Measurements from ENCODE around the gene MEIOB. TPM values are rescaled to one million over a fixed set of nuclear protein-coding genes. Genes with fewer than 3 reads are reported as not detected.

Gene MEIOB
- total RNA-seq, 1 experiment from 2014 or later = 1.3 TPM

GRCh38 chr16:1784977-1785845 is 86.8 kb downstream of the MEIOB start:
- H2AFZ ChIP-seq (ENCODE audit: low read length) = no peak overlapping the region
- peaks cover 8% of the 10 kb centered on the region; the same call in 1 of the 2 replicates for H3K79me2 ChIP-seq (ENCODE audit: insufficient read depth, low read length)
- H3K9me3 ChIP-seq (ENCODE audit: control insufficient read depth, low read depth, low read length) = no peaks in the 10 kb centered on the region
- no peak overlapping the region for H2BK12ac ChIP-seq (ENCODE audit: insufficient read length, low read depth, low read length)
- H3K4me1 Mint-ChIP-seq = peaks cover 7 to 14% of the 10 kb centered on the region in 2 experiments
- H3K27me3 Mint-ChIP-seq (ENCODE audit: low read depth) = peaks cover 2% of the 10 kb centered on the region; the same call in 1 of the 2 replicates
- DNase-seq = peak; percentile 25
- no CpG with 5 or more reads among the region's 26 CpGs for WGBS (ENCODE audit: extremely low coverage, insufficient read length, low lambda C conversion rate)
- H3K4ac ChIP-seq (ENCODE audit: low read depth, low read length) = no peak overlapping the region
- H3K4me3 Mint-ChIP-seq = peak overlapping the region; percentile 50 to 68; a peak in 4 of 5 replicates
- no peak overlapping the region for H2BK20ac ChIP-seq (ENCODE audit: low read depth, low read length, poor library complexity, severe bottlenecking)
- H3K14ac ChIP-seq (ENCODE audit: insufficient read depth, low read length) = no peak overlapping the region
- H4K8ac ChIP-seq (replicated peaks; ENCODE audit: insufficient read length, low read depth, low read length) = no peak overlapping the region
- H3K9ac ChIP-seq (ENCODE audit: extremely low read depth, insufficient read length, low read length) = no peak overlapping the region
- H3K9me3 Mint-ChIP-seq = no peaks in the 10 kb centered on the region
- H3K27me3 ChIP-seq (ENCODE audit: insufficient read depth, low read length) = no peaks in the 10 kb centered on the region
- no peak overlapping the region for H3T11ph ChIP-seq (ENCODE audit: low read length)
- no peak overlapping the region for H3K56ac ChIP-seq (ENCODE audit: insufficient read length, low read depth, low read length)
- no peak overlapping the region for H4K91ac ChIP-seq (ENCODE audit: insufficient read length, low read depth, low read length)
- H2BK120ac ChIP-seq (ENCODE audit: low read depth, low read length, poor library complexity, severe bottlenecking) = no peak overlapping the region
- peaks cover 5% of the 10 kb centered on the region for H3K79me1 ChIP-seq (ENCODE audit: insufficient read depth, low read depth, low read length, poor library complexity, severe bottlenecking)
- no peak overlapping the region for H3K4me2 ChIP-seq (ENCODE audit: insufficient read depth, insufficient read length, low read length)
- no peak overlapping the region for H2BK5ac ChIP-seq (ENCODE audit: insufficient read length, low read length)
- no peak overlapping the region for H2BK15ac ChIP-seq (ENCODE audit: low read depth, low read length)
- no peak overlapping the region for H2AK5ac ChIP-seq (ENCODE audit: insufficient read length, low read length)
- no peak for TF ChIP-seq CTCF (conservative IDR thresholded peaks at IDR 0.05)
- H3K36me3 Mint-ChIP-seq (ENCODE audit: insufficient read depth in 1 of 3, low read depth in 3 of 3) = peaks cover 5 to 28% (median 17%) of the 10 kb centered on the region in 3 experiments; a peak in 6 of 7 replicates
- H4K5ac ChIP-seq (ENCODE audit: insufficient read length, low read depth, low read length) = no peak overlapping the region
- no peak overlapping the region for H3K23ac ChIP-seq (ENCODE audit: insufficient read length, low read depth, low read length)
- no peak overlapping the region for H3K18ac ChIP-seq (ENCODE audit: insufficient read length, low read depth, low read length)
- no peak overlapping the region for H3K27ac Mint-ChIP-seq
- H3K4me1 ChIP-seq (ENCODE audit: insufficient read depth, low read length) = no peaks in the 10 kb centered on the region; the same call in 1 of the 2 replicates
- peaks cover 5% of the 10 kb centered on the region for H3K23me2 ChIP-seq (ENCODE audit: insufficient read length, low read depth, low read length, poor library complexity, severe bottlenecking)
- no peak overlapping the region for H3K27ac ChIP-seq (ENCODE audit: insufficient read length, low read depth, low read length)
- no peaks in the 10 kb centered on the region for H4K20me1 ChIP-seq (ENCODE audit: control insufficient read depth, insufficient read depth, insufficient read length)

Other genes starting within 250 kb of the MEIOB start
- gene JPT2, start 193.9 kb downstream of the MEIOB start, total RNA-seq (2021) = 200 and 206 TPM in 2 replicates
- 49.4 and 51.3 TPM in 2 replicates for gene MAPK8IP3, start 166.0 kb downstream of the MEIOB start, total RNA-seq (2021)
- 76.9 and 81.9 TPM in 2 replicates for gene NME3, start 100.6 kb downstream of the MEIOB start, total RNA-seq (2021)
- gene EME2, start 99.4 kb downstream of the MEIOB start, total RNA-seq (2021) = 60.4 and 63.6 TPM in 2 replicates
- gene MRPS34, start 99.0 kb downstream of the MEIOB start, total RNA-seq (2021) = 199 and 205 TPM in 2 replicates
- gene SPSB3, start 89.6 kb downstream of the MEIOB start, total RNA-seq (2021) = 19.9 and 20.0 TPM in 2 replicates
- gene NUBP2, start 89.2 kb downstream of the MEIOB start, total RNA-seq (2021) = 67.7 and 69.4 TPM in 2 replicates
- gene IGFALS, start 78.5 kb downstream of the MEIOB start, total RNA-seq (2021) = not detected in 2 replicates
- 30.0 and 31.0 TPM in 2 replicates for gene HAGH, start 45.3 kb downstream of the MEIOB start, total RNA-seq (2021)
- 13.2 and 16.2 TPM in 2 replicates for gene FAHD1, start 45.0 kb downstream of the MEIOB start, total RNA-seq (2021)
- gene HS3ST6, start 46.3 kb upstream of the MEIOB start, total RNA-seq (2021) = not detected in 2 replicates
- gene MSRB1, start 71.0 kb upstream of the MEIOB start, total RNA-seq (2021) = 24.3 and 25.7 TPM in 2 replicates
- 0.11 and 0.31 TPM in 2 replicates for gene RPL3L, start 82.5 kb upstream of the MEIOB start, total RNA-seq (2021)
- gene NDUFB10, start 87.4 kb upstream of the MEIOB start, total RNA-seq (2021) = 191 and 192 TPM in 2 replicates
- 3,874 and 3,923 TPM in 2 replicates for gene RPS2, start 92.7 kb upstream of the MEIOB start, total RNA-seq (2021)
- 0.28 TPM in 1 of 2 replicates, not detected in the other for gene RNF151, start 94.7 kb upstream of the MEIOB start, total RNA-seq (2021)
- gene TBL3, start 99.9 kb upstream of the MEIOB start, total RNA-seq (2021) = 53.3 and 54.0 TPM in 2 replicates
- 1.3 and 1.7 TPM in 2 replicates for gene NOXO1, start 109.3 kb upstream of the MEIOB start, total RNA-seq (2021)
- gene GFER, start 112.0 kb upstream of the MEIOB start, total RNA-seq (2021) = 49.1 and 50.4 TPM in 2 replicates
- gene SYNGR3, start 117.8 kb upstream of the MEIOB start, total RNA-seq (2021) = 11.9 and 12.1 TPM in 2 replicates
- gene ZNF598, start 137.7 kb upstream of the MEIOB start, total RNA-seq (2021) = 64.2 and 70.9 TPM in 2 replicates
- gene NPW, start 147.6 kb upstream of the MEIOB start, total RNA-seq (2021) = 7.1 and 10.2 TPM in 2 replicates
- gene NHERF2, start 154.7 kb upstream of the MEIOB start, total RNA-seq (2021) = 15.3 and 18.4 TPM in 2 replicates
- gene NTHL1, start 175.7 kb upstream of the MEIOB start, total RNA-seq (2021) = 52.0 and 54.0 TPM in 2 replicates
- gene TSC2, start 175.8 kb upstream of the MEIOB start, total RNA-seq (2021) = 122 and 125 TPM in 2 replicates

Measured in H9 (cell line).